Measurements from ENCODE around the gene ESF1.
"Not testable (repeated sequence)": the region's sequence is repeated elsewhere in the genome, so short reads cannot be mapped to it uniquely, and the experiment has no call there.

ESF1 gene

GRCh38 chr20:13744352-13744751 lies 40.4 kb downstream of the ESF1 start:
- no peak overlapping the region for H4K91ac ChIP-seq (ENCODE audit: low read depth, low read length)
- DNase-seq: no peak

DNA sequence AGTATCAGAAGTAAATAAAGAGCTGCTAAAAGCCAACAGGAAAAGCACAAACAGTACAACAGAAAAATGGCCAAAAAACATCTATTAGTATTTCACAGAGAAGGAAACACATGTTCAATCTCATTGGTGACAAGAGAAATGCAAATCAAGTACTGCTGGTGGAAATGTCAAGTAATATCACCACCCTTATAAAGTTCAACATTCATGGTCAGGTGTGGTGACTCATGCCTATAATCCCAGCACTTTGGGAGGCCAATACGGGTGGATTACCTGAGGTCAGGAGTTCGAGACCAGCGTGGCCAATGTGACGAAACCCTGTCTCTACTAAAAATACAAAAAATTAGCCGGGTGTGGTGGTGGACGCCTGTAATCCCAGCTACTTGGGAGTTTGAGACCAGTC lies 42.8 kb downstream of the ESF1 start:
- Histone ChIP-seq H3K9me3 (ENCODE audit: insufficient read depth, low read depth, low read length) (no peaks in the 10 kb centered on the region), H3K23ac (ENCODE audit: low read length) (no peak overlapping the region), H2BK120ac (ENCODE audit: insufficient read depth, low read length, poor library complexity) (no peak overlapping the region), H3K14ac (ENCODE audit: low read length) (no peak overlapping the region), H3K4me1 (ENCODE audit: control insufficient read depth in 1 of 2, insufficient read depth in 2 of 2, low read length in 2 of 2) (no peaks in the 10 kb centered on the region), H3K36me3 (ENCODE audit: control insufficient read depth in 1 of 2, insufficient read depth in 2 of 2, low read length in 2 of 2) (peaks cover 4 to 6% of the 10 kb centered on the region in 2 experiments), H3K18ac (ENCODE audit: low read length) (no peak overlapping the region), H3K4me3 (ENCODE audit: low read depth, low read length) (no peak overlapping the region), H4K8ac (ENCODE audit: low read depth, low read length) (no peak overlapping the region), H3K79me2 (ENCODE audit: control insufficient read depth, insufficient read depth, low read length, poor library complexity) (no peaks in the 10 kb centered on the region), H2AK5ac (ENCODE audit: low read length) (no peak overlapping the region), H4K91ac (ENCODE audit: low read depth, low read length) (no peak overlapping the region), H3K27ac (ENCODE audit: low read depth, low read length) (no peak overlapping the region), H3K4ac (ENCODE audit: low read depth, low read length) (no peak overlapping the region), H3K9ac (ENCODE audit: low read length) (no peak overlapping the region), H2AFZ (ENCODE audit: insufficient read depth, low read length, poor library complexity) (no peak overlapping the region), H3K79me1 (ENCODE audit: low read length) (no peaks in the 10 kb centered on the region), H3K27me3 (ENCODE audit: insufficient read depth, low read length) (no peaks in the 10 kb centered on the region), H3K4me2 (ENCODE audit: low read length) (no peak overlapping the region), H4K12ac (ENCODE audit: low read depth, low read length) (no peak overlapping the region), H2BK12ac (ENCODE audit: low read length) (no peak overlapping the region), H2BK5ac (ENCODE audit: low read depth, low read length, poor library complexity) (no peak overlapping the region)
- no peak for DNase-seq
- WGBS (ENCODE audit: extremely low coverage, insufficient coverage, insufficient read length): no CpG with 5 or more reads among the region's 6 CpGs

More at GRCh38 chr20:13744352-13744751, 40.4 kb downstream of the ESF1 start:
- H2BK12ac ChIP-seq (ENCODE audit: low read length): no peak overlapping the region
- no peak overlapping the region for H3K4me3 ChIP-seq (ENCODE audit: low read depth, low read length)
- H3K14ac ChIP-seq (ENCODE audit: low read length): no peak overlapping the region
- H3K27ac ChIP-seq (ENCODE audit: low read depth, low read length): no peak overlapping the region
- no peaks in the 10 kb centered on the region for H3K27me3 ChIP-seq (ENCODE audit: insufficient read depth, low read length)
- H3K79me1 ChIP-seq (ENCODE audit: low read length): no peaks in the 10 kb centered on the region
- H2AFZ ChIP-seq (ENCODE audit: insufficient read depth, low read length, poor library complexity): no peak overlapping the region
- H3K18ac ChIP-seq (ENCODE audit: low read length): no peak overlapping the region
- H3K9ac ChIP-seq (ENCODE audit: low read length): no peak overlapping the region
- no peak overlapping the region for H4K12ac ChIP-seq (ENCODE audit: low read depth, low read length)
- no peak overlapping the region for H2BK5ac ChIP-seq (ENCODE audit: low read depth, low read length, poor library complexity)
- H3K4me1 ChIP-seq (ENCODE audit: control insufficient read depth in 1 of 2, insufficient read depth in 2 of 2, low read length in 2 of 2): no peaks in the 10 kb centered on the region
- no peak overlapping the region for H3K4me2 ChIP-seq (ENCODE audit: low read length)
- H2AK5ac ChIP-seq (ENCODE audit: low read length): no peak overlapping the region
- WGBS (ENCODE audit: extremely low coverage, insufficient coverage, insufficient read length): no CpG with 5 or more reads among the region's 1 CpG
- no peak overlapping the region for H3K23ac ChIP-seq (ENCODE audit: low read length)
- H3K36me3 ChIP-seq (ENCODE audit: control insufficient read depth in 1 of 2, insufficient read depth in 2 of 2, low read length in 2 of 2): peaks cover 4 to 5% of the 10 kb centered on the region in 2 experiments
- no peak overlapping the region for H4K8ac ChIP-seq (ENCODE audit: low read depth, low read length)
- no peaks in the 10 kb centered on the region for H3K9me3 ChIP-seq (ENCODE audit: insufficient read depth, low read depth, low read length)
- H3K4ac ChIP-seq (ENCODE audit: low read depth, low read length): no peak overlapping the region
- H2BK120ac ChIP-seq (ENCODE audit: insufficient read depth, low read length, poor library complexity): no peak overlapping the region
- no peaks in the 10 kb centered on the region for H3K79me2 ChIP-seq (ENCODE audit: control insufficient read depth, insufficient read depth, low read length, poor library complexity)

- no peak overlapping the region for H3K14ac ChIP-seq (ENCODE audit: low read length)
- no peak overlapping the region for H3K9ac ChIP-seq (ENCODE audit: low read length)
- no peak overlapping the region for H4K91ac ChIP-seq (ENCODE audit: low read depth, low read length)
- no peak for DNase-seq
- no peaks in the 10 kb centered on the region for H3K27me3 ChIP-seq (ENCODE audit: insufficient read depth, low read length)
- H2BK5ac ChIP-seq (ENCODE audit: low read depth, low read length, poor library complexity): no peak overlapping the region
- H3K79me1 ChIP-seq (ENCODE audit: low read length): no peaks in the 10 kb centered on the region
- H3K36me3 ChIP-seq (ENCODE audit: control insufficient read depth in 1 of 2, insufficient read depth in 2 of 2, low read length in 2 of 2): peaks cover 4 to 6% of the 10 kb centered on the region in 2 experiments
- no peak overlapping the region for H3K4ac ChIP-seq (ENCODE audit: low read depth, low read length)
- H2BK120ac ChIP-seq (ENCODE audit: insufficient read depth, low read length, poor library complexity): no peak overlapping the region
- no peak overlapping the region for H3K23ac ChIP-seq (ENCODE audit: low read length)
- no peak overlapping the region for H3K4me2 ChIP-seq (ENCODE audit: low read length)
- no CpG with 5 or more reads among the region's 3 CpGs for whole genome bisulfite sequencing (ENCODE audit: extremely low coverage, insufficient coverage, insufficient read length)
- H3K79me2 ChIP-seq (ENCODE audit: control insufficient read depth, insufficient read depth, low read length, poor library complexity): no peaks in the 10 kb centered on the region
- no peak overlapping the region for H3K18ac ChIP-seq (ENCODE audit: low read length)
- no peak overlapping the region for H2BK12ac ChIP-seq (ENCODE audit: low read length)
- no peak overlapping the region for H2AK5ac ChIP-seq (ENCODE audit: low read length)
- no peak overlapping the region for H4K8ac ChIP-seq (ENCODE audit: low read depth, low read length)
- H3K27ac ChIP-seq (ENCODE audit: low read depth, low read length): no peak overlapping the region
- H4K12ac ChIP-seq (ENCODE audit: low read depth, low read length): no peak overlapping the region
- H2AFZ ChIP-seq (ENCODE audit: insufficient read depth, low read length, poor library complexity): no peak overlapping the region
- H3K9me3 ChIP-seq (ENCODE audit: insufficient read depth, low read depth, low read length): no peaks in the 10 kb centered on the region
- H3K4me1 ChIP-seq (ENCODE audit: control insufficient read depth in 1 of 2, insufficient read depth in 2 of 2, low read length in 2 of 2): no peaks in the 10 kb centered on the region
- H3K4me3 ChIP-seq (ENCODE audit: low read depth, low read length): no peak overlapping the region
Observed at GRCh38 chr20:13739731-13740649, 44.7 kb downstream of the ESF1 start.

- not testable (repeated sequence) for H3K27me3 ChIP-seq (ENCODE audit: insufficient read depth, low read length); H3K36me3 ChIP-seq (ENCODE audit: control insufficient read depth in 1 of 2, insufficient read depth in 2 of 2, low read length in 2 of 2); H3K4me3 ChIP-seq (ENCODE audit: low read depth, low read length); H3K9me3 ChIP-seq (ENCODE audit: insufficient read depth, low read depth, low read length); H2BK12ac ChIP-seq (ENCODE audit: low read length); H3K79me1 ChIP-seq (ENCODE audit: low read length); H3K4me1 ChIP-seq (ENCODE audit: control insufficient read depth in 1 of 2, insufficient read depth in 2 of 2, low read length in 2 of 2); H2BK120ac ChIP-seq (ENCODE audit: insufficient read depth, low read length, poor library complexity); DNase-seq; H3K4ac ChIP-seq (ENCODE audit: low read depth, low read length); H4K91ac ChIP-seq (ENCODE audit: low read depth, low read length); H3K27ac ChIP-seq (ENCODE audit: low read depth, low read length); H3K18ac ChIP-seq (ENCODE audit: low read length); H2BK5ac ChIP-seq (ENCODE audit: low read depth, low read length, poor library complexity); H3K14ac ChIP-seq (ENCODE audit: low read length); H4K8ac ChIP-seq (ENCODE audit: low read depth, low read length); H3K23ac ChIP-seq (ENCODE audit: low read length); H3K4me2 ChIP-seq (ENCODE audit: low read length); H3K9ac ChIP-seq (ENCODE audit: low read length); H4K12ac ChIP-seq (ENCODE audit: low read depth, low read length); H3K79me2 ChIP-seq (ENCODE audit: control insufficient read depth, insufficient read depth, low read length, poor library complexity); H2AFZ ChIP-seq (ENCODE audit: insufficient read depth, low read length, poor library complexity); H2AK5ac ChIP-seq (ENCODE audit: low read length)
- WGBS (ENCODE audit: extremely low coverage, insufficient coverage, insufficient read length): no CpG with 5 or more reads among the region's 1 CpG
Observed at GRCh38 chr20:13738187-13738586, 46.5 kb downstream of the ESF1 start.

All from trophoblast cell (in vitro differentiated cells and primary cell).